ENCODE data around the gene SEMA3E.
"Not testable (repeated sequence)": the region's sequence is repeated elsewhere in the genome, so short reads cannot be mapped to it uniquely, and the experiment has no call there.

Gene SEMA3E

GRCh38 chr7:83562960-83563359, 86.0 kb downstream of the SEMA3E start:
- in situ Hi-C loops (cut with MboI; ENCODE audit: low sequenced_read_pairs), result no loop called here

GRCh38 chr7:83562289-83562688, 86.7 kb downstream of the SEMA3E start:
- in situ Hi-C loops (cut with MboI; ENCODE audit: low sequenced_read_pairs), result no loop called here

GRCh38 chr7:83559887-83560286, 89.1 kb downstream of the SEMA3E start:
- in situ Hi-C loops (cut with MboI; ENCODE audit: low sequenced_read_pairs), result no loop called here

- in situ Hi-C loops (cut with MboI; ENCODE audit: low sequenced_read_pairs), result not testable (repeated sequence)
Observed at GRCh38 chr7:83552556-83552955, 96.4 kb downstream of the SEMA3E start.

GRCh38 chr7:83550100-83550499, 98.8 kb downstream of the SEMA3E start:
- in situ Hi-C loops (cut with MboI; ENCODE audit: low sequenced_read_pairs), result no loop called here

- in situ Hi-C loops (cut with MboI; ENCODE audit: low sequenced_read_pairs), result no loop called here
Observed at GRCh38 chr7:83548250-83548649, 100.7 kb downstream of the SEMA3E start.

GRCh38 chr7:83547526-83547925, 101.4 kb downstream of the SEMA3E start:
- in situ Hi-C loops (cut with MboI; ENCODE audit: low sequenced_read_pairs), result no loop called here

GRCh38 chr7:83546586-83546985, 102.4 kb downstream of the SEMA3E start:
- in situ Hi-C loops (cut with MboI; ENCODE audit: low sequenced_read_pairs), result no loop called here

- in situ Hi-C loops (cut with MboI; ENCODE audit: low sequenced_read_pairs), result no loop called here
Observed at GRCh38 chr7:83541187-83541960, 107.6 kb downstream of the SEMA3E start.

- in situ Hi-C loops (cut with MboI; ENCODE audit: low sequenced_read_pairs), result no loop called here
Observed at GRCh38 chr7:83534488-83534887, 114.5 kb downstream of the SEMA3E start.

- in situ Hi-C loops (cut with MboI; ENCODE audit: low sequenced_read_pairs), result no loop called here
Observed at GRCh38 chr7:83532219-83532618, 116.7 kb downstream of the SEMA3E start.

- in situ Hi-C loops (cut with MboI; ENCODE audit: low sequenced_read_pairs), result no loop called here
Observed at GRCh38 chr7:83531766-83532165, 117.2 kb downstream of the SEMA3E start.

GRCh38 chr7:83528925-83529423, 120.0 kb downstream of the SEMA3E start:
- in situ Hi-C loops (cut with MboI; ENCODE audit: low sequenced_read_pairs), result no loop called here

- in situ Hi-C loops (cut with MboI; ENCODE audit: low sequenced_read_pairs), result no loop called here
Observed at GRCh38 chr7:83524277-83525075, 124.5 kb downstream of the SEMA3E start.

GRCh38 chr7:83520726-83521125, 128.2 kb downstream of the SEMA3E start:
- in situ Hi-C loops (cut with MboI; ENCODE audit: low sequenced_read_pairs), result no loop called here

- in situ Hi-C loops (cut with MboI; ENCODE audit: low sequenced_read_pairs), result no loop called here
Observed at GRCh38 chr7:83519240-83519639, 129.7 kb downstream of the SEMA3E start.

GRCh38 chr7:83517035-83517700, 131.8 kb downstream of the SEMA3E start:
- in situ Hi-C loops (cut with MboI; ENCODE audit: low sequenced_read_pairs), result no loop called here

GRCh38 chr7:83514977-83515376, 134.0 kb downstream of the SEMA3E start:
- in situ Hi-C loops (cut with MboI; ENCODE audit: low sequenced_read_pairs), result no loop called here

- in situ Hi-C loops (cut with MboI; ENCODE audit: low sequenced_read_pairs), result no loop called here
Observed at GRCh38 chr7:83509255-83510021, 139.5 kb downstream of the SEMA3E start.

GRCh38 chr7:83504330-83504729, 144.6 kb downstream of the SEMA3E start:
- in situ Hi-C loops (cut with MboI; ENCODE audit: low sequenced_read_pairs), result no loop called here

- in situ Hi-C loops (cut with MboI; ENCODE audit: low sequenced_read_pairs), result no loop called here
Observed at GRCh38 chr7:83502636-83503035, 146.3 kb downstream of the SEMA3E start.

Measured in HL-60/S4 treated with retinoic acid at 250 ng/mL for 4 days and 3 days (cell line).